GM12878 (cell line): ENCODE measurements around the gene UQCR11. TPM values are rescaled to one million over a fixed set of nuclear protein-coding genes. Genes with fewer than 3 reads are reported as not detected.

Source experiments
- ATAC-seq: fragments of 200-7000 bp; cut with Tn5 transposase; 3 replicates; pipeline ENCODE4 v1.9.1; 2020; ENCODE audit warnings: mild to moderate bottlenecking, moderate library complexity
- BruUV-seq: library from RNA; stranded (reverse); fragments of 400-500 nt; replicated peaks from 2 replicates; lab custom pipeline; 2021; lab: Mats Ljungman, UMichigan
- CTCF ChIA-PET: fragments of 300-600 bp; sonication (Branson Sonifier 250); formaldehyde crosslinking; extraction: SDS; loops from one replicate; lab custom pipeline; 2021; ENCODE audit warnings: inconsistent platforms; lab: Yijun Ruan, JAX
- POLR2A ChIA-PET: fragments of 350-600 bp; formaldehyde crosslinking; extraction: SDS; loops from one replicate; lab custom pipeline; 2021; ENCODE audit warnings: inconsistent platforms; lab: Charles Lee
- RAD21 ChIA-PET: fragments of 300-600 bp; sonication (Branson Sonifier 250); formaldehyde crosslinking; loops from one replicate; lab custom pipeline; 2023; ENCODE audit warnings: antibody characterized with exemption; ENCODE audit not compliant: unreplicated experiment; lab: Charles Lee
- SMC1A ChIA-PET: fragments of 300-600 bp; sonication (Branson Sonifier 250); formaldehyde crosslinking; loops from one replicate; lab custom pipeline; 2023; ENCODE audit not compliant: unreplicated experiment, uncharacterized antibody; lab: Charles Lee
- DNase-seq: peaks from one replicate; pipeline ENCODE4 v3.0.0-alpha.2; 2011; ENCODE audit warnings: low read depth, low spot score
- FAIRE-seq: peaks from 3 replicates; lab custom pipeline; 2011; peaks lifted over from hg19 to GRCh38; lab: Jason Lieb, UNC
- H2AFZ ChIP-seq: 2 replicates; pipeline ENCODE4 v1.6.0; 2011; ENCODE audit warnings: low read depth, low read length, control low read depth; ENCODE audit not compliant: control insufficient read depth
- H3K27ac ChIP-seq: 2 replicates; pipeline ENCODE4 v1.5.1; 2011; ENCODE audit warnings: control low read depth; ENCODE audit not compliant: control insufficient read depth, insufficient read depth
- H3K27me3 ChIP-seq, 2 experiments: replicated peaks in 1 of 2; 2 replicates each; pipeline versions ENCODE4 v1.6.0 to v1.6.1; 2011; ENCODE audit warnings: low read length in 1 of 2; ENCODE audit not compliant: control insufficient read depth in 2 of 2, insufficient read depth in 2 of 2
- H3K36me3 ChIP-seq, 2 experiments: 2 replicates each; pipeline ENCODE4 v1.5.1; 2011; ENCODE audit warnings: low read length in 1 of 2; ENCODE audit not compliant: control insufficient read depth in 2 of 2, insufficient read depth in 2 of 2
- H3K4me1 ChIP-seq: 2 replicates; pipeline ENCODE4 v1.6.1; 2011; ENCODE audit warnings: mild to moderate bottlenecking, low read length, moderate library complexity, mixed read lengths; ENCODE audit not compliant: control insufficient read depth, insufficient read depth
- H3K4me2 ChIP-seq: 2 replicates; pipeline ENCODE4 v1.6.0; 2011; ENCODE audit warnings: control low read depth; ENCODE audit not compliant: control insufficient read depth, insufficient read depth
- H3K4me3 ChIP-seq: fragments of 200-600 bp; sonication (generic); 2 replicates; pipeline ENCODE4 v1.5.1; 2016
- H3K79me2 ChIP-seq: 2 replicates; pipeline ENCODE4 v1.6.0; 2011; ENCODE audit warnings: low read length; ENCODE audit not compliant: control insufficient read depth, insufficient read depth
- H3K9ac ChIP-seq: 2 replicates; pipeline ENCODE4 v1.8.0; 2011; ENCODE audit warnings: low read length, control low read depth, mixed read lengths; ENCODE audit not compliant: control insufficient read depth, insufficient read depth
- H3K9me3 ChIP-seq: replicated peaks from 3 replicates; pipeline ENCODE4 v1.5.1; 2011; ENCODE audit warnings: mild to moderate bottlenecking, low read length; ENCODE audit not compliant: control insufficient read depth, insufficient read depth
- H4K20me1 ChIP-seq: 2 replicates; pipeline ENCODE4 v1.6.0; 2011; ENCODE audit not compliant: control insufficient read depth, insufficient read depth
- CEBPZ ChIP-seq: fragments of 150-350 bp; IDR thresholded peaks from 2 replicates; pipeline ENCODE4 v1.6.1; 2016; ENCODE audit warnings: low read depth, low read length
- EGR1 ChIP-seq, 2 experiments: IDR thresholded peaks; 1 replicate in 1 of 2; 2 replicates in 1 of 2; pipeline ENCODE4 v1.6.1; 2011 to 2012; ENCODE audit warnings: low read depth in 2 of 2, low read length in 2 of 2, borderline replicate concordance in 1 of 2, mild to moderate bottlenecking in 1 of 2, moderate library complexity in 1 of 2
- WGBS: methylation state at CpG from one replicate; pipeline ENCODE4 v1.1.6; 2016; ENCODE audit warnings: low lambda C conversion rate; ENCODE audit not compliant: insufficient replicate concordance, insufficient coverage; ENCODE audit errors: missing lambda C conversion rate; 5-methylcytosine and 5-hydroxymethylcytosine counted together
- in situ Hi-C: fragments of 300-500 bp; cut with MboI; formaldehyde crosslinking; loops from 9 replicates; pipeline ENCODE4 v1.14.3; 2018; ENCODE audit warnings: mixed read lengths
- intact Hi-C: fragments of 100-400 bp; cut with micrococcal nuclease; formaldehyde crosslinking; loops from one replicate; pipeline ENCODE4 v1.14.2; 2022; ENCODE audit not compliant: unreplicated experiment
- polyA plus RNA-seq, 11 experiments: library from polyadenylated mRNA; depleted of rRNA in 4 of 11; unstranded in 6 of 11; stranded (reverse) in 5 of 11; fragments of >200 nt; fragmentation: Nextera tagmentation in 4 of 11; fragmentation: Illumina TruSeq in 1 of 11; extraction: Ambion mirVana in 4 of 11; extraction: Trizol in 1 of 11; gene quantifications; 1 replicate in 1 of 11; 2 replicates in 10 of 11; pipeline versions ENCODE4 v1.2.1 to v1.2.3, GENCODE V29; 2011 to 2016; ENCODE audit warnings: inconsistent platforms in 2 of 11, missing spikeins in 2 of 11, low read depth in 1 of 11
- total RNA-seq, 4 experiments: library from RNA; depleted of rRNA in 3 of 4; stranded (reverse); fragments of >200 nt in 3 of 4; fragmentation: Illumina TruSeq in 1 of 4; extraction: Trizol in 1 of 4; gene quantifications; 2 replicates each; pipeline versions ENCODE4 v1.2.1 to v1.2.3, GENCODE V29; 2013 to 2021
- TF ChIP-seq, protein P1 (sequence below), 3 experiments: IDR thresholded peaks in 2 of 3; conservative IDR thresholded peaks in 1 of 3; 2 replicates each; pipeline ENCODE4 v1.5.1; 2011; ENCODE audit warnings: low read depth in 3 of 3, low read length in 3 of 3, mild to moderate bottlenecking in 3 of 3, control low read depth in 2 of 3, moderate library complexity in 2 of 3, inconsistent platforms in 1 of 3, mixed read lengths in 1 of 3; ENCODE audit not compliant: control insufficient read depth in 2 of 3, insufficient read depth in 1 of 3; ENCODE audit errors: extremely low read depth in 1 of 3

Gene UQCR11
- total and polyA plus RNA-seq, 10 of the 15 experiments (the other 5 are each of a cell fraction or from before 2014, with no cell fraction given): 28.6 to 586 (median 193) TPM

DNA sequence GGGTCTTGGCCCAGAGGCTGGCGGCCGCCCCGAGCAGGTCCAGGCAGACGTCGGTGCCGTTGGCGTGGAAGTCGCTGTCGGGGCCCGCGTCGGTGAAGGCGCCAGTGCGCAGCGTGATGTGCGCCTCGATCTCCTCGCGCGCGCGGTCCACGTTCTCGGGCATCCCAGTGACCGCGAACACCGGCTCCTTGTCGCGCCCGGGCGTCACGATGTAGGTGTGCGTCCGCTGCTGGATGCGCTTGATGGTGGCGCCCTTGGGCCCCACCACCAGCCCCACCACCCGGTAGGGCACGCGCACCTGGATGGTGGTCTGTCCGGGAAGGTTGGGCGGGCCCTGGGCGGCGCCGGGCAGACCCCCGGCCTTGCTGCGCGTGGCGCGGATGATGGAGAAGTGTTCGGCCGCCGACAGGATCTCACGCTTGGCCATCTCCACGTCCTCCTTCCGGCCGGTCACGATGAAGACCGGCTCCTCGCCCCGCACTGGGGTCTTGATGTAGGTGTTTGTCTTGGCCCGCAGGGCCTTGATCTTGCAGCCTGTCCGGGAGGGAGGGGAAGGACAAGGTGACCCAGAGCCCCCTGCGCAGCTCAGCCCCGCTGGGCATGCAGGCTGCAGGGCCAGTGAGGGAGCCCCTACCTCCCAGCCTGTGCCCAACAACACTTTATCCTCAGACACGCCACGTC lies 48.7 kb downstream of the UQCR11 start:
- Histone ChIP-seq H3K4me3 (no peak overlapping the region), H3K27me3 (no peaks in the 10 kb centered on the region)
- no peak for ATAC-seq
- DNase-seq: no peak
- in situ Hi-C loops: no loop called here
- TF ChIP-seq CEBPZ: no peak
- TF ChIP-seq, protein P1, sequence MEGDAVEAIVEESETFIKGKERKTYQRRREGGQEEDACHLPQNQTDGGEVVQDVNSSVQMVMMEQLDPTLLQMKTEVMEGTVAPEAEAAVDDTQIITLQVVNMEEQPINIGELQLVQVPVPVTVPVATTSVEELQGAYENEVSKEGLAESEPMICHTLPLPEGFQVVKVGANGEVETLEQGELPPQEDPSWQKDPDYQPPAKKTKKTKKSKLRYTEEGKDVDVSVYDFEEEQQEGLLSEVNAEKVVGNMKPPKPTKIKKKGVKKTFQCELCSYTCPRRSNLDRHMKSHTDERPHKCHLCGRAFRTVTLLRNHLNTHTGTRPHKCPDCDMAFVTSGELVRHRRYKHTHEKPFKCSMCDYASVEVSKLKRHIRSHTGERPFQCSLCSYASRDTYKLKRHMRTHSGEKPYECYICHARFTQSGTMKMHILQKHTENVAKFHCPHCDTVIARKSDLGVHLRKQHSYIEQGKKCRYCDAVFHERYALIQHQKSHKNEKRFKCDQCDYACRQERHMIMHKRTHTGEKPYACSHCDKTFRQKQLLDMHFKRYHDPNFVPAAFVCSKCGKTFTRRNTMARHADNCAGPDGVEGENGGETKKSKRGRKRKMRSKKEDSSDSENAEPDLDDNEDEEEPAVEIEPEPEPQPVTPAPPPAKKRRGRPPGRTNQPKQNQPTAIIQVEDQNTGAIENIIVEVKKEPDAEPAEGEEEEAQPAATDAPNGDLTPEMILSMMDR (IDR thresholded peaks at IDR 0.05 in 2 of 3, conservative IDR thresholded peaks at IDR 0.05 in 1 of 3; ENCODE audit: control insufficient read depth in 2 of 3, extremely low read depth in 1 of 3, insufficient read depth in 1 of 3, low read depth in 3 of 3, low read length in 3 of 3): no peak
- TF ChIP-seq EGR1 (IDR thresholded peaks at IDR 0.05; ENCODE audit: borderline replicate concordance in 1 of 2, low read depth in 2 of 2, low read length in 2 of 2): no peak
- TF ChIP-seq, all 136 proteins: peak for 0
- no TSS peak for BruUV-seq
- Histone ChIP-seq H2AFZ (no peak overlapping the region), H3K4me1 (no peaks in the 10 kb centered on the region), H3K9me3 (no peaks in the 10 kb centered on the region), H3K9ac (no peak overlapping the region), H3K27ac (no peak overlapping the region), H3K79me2 (no peaks in the 10 kb centered on the region), H3K4me2 (no peak overlapping the region), H4K20me1 (no peaks in the 10 kb centered on the region), H3K36me3 (no peaks in the 10 kb centered on the region)
- ChIA-PET RAD21 (no interaction called here), POLR2A (no interaction called here), SMC1A (no interaction called here), CTCF (no interaction called here)
- intact Hi-C loops: no loop called here
- FAIRE-seq: no peak
- 97% methylated on average over 52 of the region's 66 CpGs for WGBS
